ENCODE measurements around the gene RALGDS.
"Not testable (repeated sequence)": the region's sequence is repeated elsewhere in the genome, so short reads cannot be mapped to it uniquely, and the experiment has no call there.

The RALGDS gene

GRCh38 chr9:133087429-133088145, 33.5 kb downstream of the RALGDS start:
- DNase-seq: no peak

GRCh38 chr9:133086894-133087293, 34.1 kb downstream of the RALGDS start:
- DNase-seq: no peak

GRCh38 chr9:133086212-133086860, 34.7 kb downstream of the RALGDS start:
- DNase-seq: not testable (repeated sequence)

GRCh38 chr9:133083688-133084087, 37.4 kb downstream of the RALGDS start:
- not testable (repeated sequence) for DNase-seq

GRCh38 chr9:133081957-133082644, 38.9 kb downstream of the RALGDS start:
- DNase-seq: not testable (repeated sequence)

GRCh38 chr9:133080786-133081779, 40.0 kb downstream of the RALGDS start:
- DNase-seq: not testable (repeated sequence)

- peak; percentile 83 for DNase-seq
Measured at GRCh38 chr9:133080161-133080560, 40.9 kb downstream of the RALGDS start.

- no peak for DNase-seq
Measured at GRCh38 chr9:133078486-133078885, 42.6 kb downstream of the RALGDS start.

GRCh38 chr9:133076691-133077090, 44.3 kb downstream of the RALGDS start:
- no peak for DNase-seq

- peak; percentile 96 for DNase-seq
Measured at GRCh38 chr9:133075925-133076630, 45.0 kb downstream of the RALGDS start.

GRCh38 chr9:133074111-133074651, 46.9 kb downstream of the RALGDS start:
- DNase-seq: peak; percentile 47

GRCh38 chr9:133073086-133074014, 47.7 kb downstream of the RALGDS start:
- no peak for DNase-seq

GRCh38 chr9:133072210-133072609, 48.8 kb downstream of the RALGDS start:
- not testable (repeated sequence) for DNase-seq

GRCh38 chr9:133071484-133072150, 49.4 kb downstream of the RALGDS start:
- DNase-seq: no peak

GRCh38 chr9:133070985-133071384, 50.1 kb downstream of the RALGDS start:
- DNase-seq: not testable (repeated sequence)

- DNase-seq: not testable (repeated sequence)
Measured at GRCh38 chr9:133070500-133070961, 50.5 kb downstream of the RALGDS start.

- not testable (repeated sequence) for DNase-seq
Measured at GRCh38 chr9:133068431-133068830, 52.6 kb downstream of the RALGDS start.

- DNase-seq: no peak
Measured at GRCh38 chr9:133067813-133068212, 53.2 kb downstream of the RALGDS start.

GRCh38 chr9:133067006-133067405, 54.0 kb downstream of the RALGDS start:
- no peak for DNase-seq

Data from fibroblast of skin of back (primary cell).